Heart left ventricle (tissue), 16 donors: ENCODE data around the gene MCU. TPM values are rescaled to one million over a fixed set of nuclear protein-coding genes. Genes with fewer than 3 reads are reported as not detected.
A peak's percentile ranks its signal among the peaks of the same experiment; 100 is the strongest.

Source experiments
- ATAC-seq, 4 donors: fragments of 200-7000 bp; cut with Tn5 transposase; one replicate each; pipeline ENCODE4 v1.9.1; 2020 to 2022; ENCODE audit warnings: moderate library complexity in 4 of 4, mild to moderate bottlenecking in 3 of 4, moderate number of reproducible peaks in 1 of 4
- DNase-seq, 5 donors: peaks; one replicate each; pipeline ENCODE4 v3.0.0-alpha.2; 2020
- H3K27ac ChIP-seq, 12 donors: fragments of 200-600 bp; sonication (generic) in 4 of 12; one replicate each; pipeline versions ENCODE4 v1.5.0 to v1.8.0; 2016 to 2022; ENCODE audit warnings: mild to moderate bottlenecking in 2 of 12
- H3K27me3 ChIP-seq, 9 donors: fragments of 200-600 bp; sonication (generic) in 2 of 9; one replicate each; pipeline versions ENCODE4 v1.5.1 to v1.8.0; 2016 to 2022; ENCODE audit warnings: mild to moderate bottlenecking in 3 of 9
- H3K36me3 ChIP-seq, 9 donors: fragments of 200-600 bp; sonication (generic) in 2 of 9; one replicate each; pipeline versions ENCODE4 v1.5.0 to v1.8.0; 2018 to 2022; ENCODE audit warnings: mild to moderate bottlenecking in 2 of 9
- H3K4me1 ChIP-seq, 12 donors: fragments of 200-600 bp; sonication (generic) in 4 of 12; one replicate each; pipeline versions ENCODE4 v1.5.0 to v1.8.0; 2016 to 2022; ENCODE audit warnings: mild to moderate bottlenecking in 3 of 12
- H3K4me3 ChIP-seq, 12 donors: fragments of 200-600 bp; sonication (generic) in 4 of 12; one replicate each; pipeline versions ENCODE4 v1.5.0 to v1.8.0; 2017 to 2022; ENCODE audit warnings: mild to moderate bottlenecking in 9 of 12, moderate library complexity in 4 of 12
- H3K9me3 ChIP-seq, 12 donors: fragments of 200-600 bp; sonication (generic) in 4 of 12; one replicate each; pipeline versions ENCODE4 v1.5.0 to v1.8.0; 2016 to 2022; ENCODE audit warnings: mild to moderate bottlenecking in 1 of 12
- POLR2A ChIP-seq, 2 donors: fragments of 450-650 bp; IDR thresholded peaks; one replicate each; pipeline ENCODE4 v1.6.1; 2017; ENCODE audit warnings: antibody characterized with exemption in 2 of 2, mild to moderate bottlenecking in 2 of 2, moderate library complexity in 2 of 2
- WGBS, 4 donors: extraction: QIAGEN DNeasy Blood & Tissue Kit in 2 of 4; methylation state at CpG; one replicate each; pipeline versions ENCODE4 v1.1.5 to v1.1.7; 2013 to 2018; 5-methylcytosine and 5-hydroxymethylcytosine counted together
- intact Hi-C, 10 donors: fragments of 100-400 bp; cut with DNase I; formaldehyde crosslinking; loops; one replicate each; pipeline versions ENCODE4 v1.11.1 to v1.14.2; 2022
- polyA plus RNA-seq, 2 donors: library from polyadenylated mRNA; stranded (reverse); fragments of 200-250 nt; gene quantifications; one replicate each; pipeline ENCODE4 v1.2.3, GENCODE V29; 2013
- total RNA-seq, 9 donors: library from RNA; depleted of rRNA in 2 of 9; stranded (reverse); fragments of >200 nt in 2 of 9; fragmentation: NEBNext Ultra II Directional in 3 of 9; extraction: Animal tissue kit (Norgen Biotek cat#: 25700) in 3 of 9; gene quantifications; one replicate each; pipeline versions ENCODE4 v1.1.0 to v1.2.4, GENCODE V29; 2016 to 2023
- TF ChIP-seq, protein P1 (sequence below), 12 donors: fragments of 200-600 bp; sonication (generic) in 4 of 12; IDR thresholded peaks; one replicate each; pipeline versions ENCODE4 v1.5.0 to v1.8.0; 2018 to 2022; ENCODE audit warnings: antibody characterized with exemption in 12 of 12, mild to moderate bottlenecking in 5 of 12
- donor health status: ischemic (EF 13 %, LVEDD 7.1; RV severe dilation, severe dysfunction).
- donor health status: healthy with polysubstance abuse.
- donor health status: DM: no; HTN: yes; CAD: no.
- donor health status: DM: no; HTN: no; CAD: no.
- donor health status: ischemic (EF 25% LVEDD 6.9; RV normal size, moderate dysfunction).
- donor health status: ischemic (EF 25% LVEDD 5.7; RV mildly dilated, moderate dysfunction).
- donor health status: healthy.
- donor health status: DM: yes; HTN: yes; CAD: no.
- donor health status: ischemic (EF 35%, LVEDD 5.7; RV mildly dilated, moderate dysfunction).
- donor health status: nonischemic (EF 11% LVEDD 7.7; RV severe dilation, severe dysfunction).
- donor health status: DM: yes; HTN: yes; CAD: no.
- donor health status: PGD.
- donor health status: ischemic (EF 29% LVEDD 5.4; RV normal size, mild dysfunction).
- donor health status: nonischemic (EF 23%, LVEDD 6.1; RV moderate dilation, normal function).

The MCU gene
- total and polyA plus RNA-seq, 11 donors = 11.4 to 16.9 (median 13.6) TPM

GRCh38 chr10:72692744-72692993 lies 726 bp downstream of the MCU start:
- peak in 1 of 4 donors; percentile 17 for ATAC-seq
- WGBS, 4 donors = 0% methylated on average over 9 to 11 of the region's 11 CpGs
- H3K4me1 ChIP-seq = peaks cover 0 to 33% (median 21%) of the 10 kb centered on the region in 12 donors

GRCh38 chr10:72692994-72693781 lies 1.2 kb downstream of the MCU start:
- intact Hi-C loops = loop anchor here (1.0 to 10.0 kb wide), 9 partner anchors 66 to 331 kb away; partner anchors contain the start of gene MICU1 (in 3 of the 10)
- peak overlapping the region in 11 of 12 donors; percentile 87 to 96 (median 93) for H3K27ac ChIP-seq
- no peak for DNase-seq
- no peaks in the 10 kb centered on the region for H3K9me3 ChIP-seq
- 8 to 13% (median 11%) methylated on average over 8 of the region's 8 CpGs for WGBS, 4 donors
- no peaks in the 10 kb centered on the region for H3K36me3 ChIP-seq
- no peak for ATAC-seq
- no peaks in the 10 kb centered on the region for H3K27me3 ChIP-seq
- TF ChIP-seq, protein P1, sequence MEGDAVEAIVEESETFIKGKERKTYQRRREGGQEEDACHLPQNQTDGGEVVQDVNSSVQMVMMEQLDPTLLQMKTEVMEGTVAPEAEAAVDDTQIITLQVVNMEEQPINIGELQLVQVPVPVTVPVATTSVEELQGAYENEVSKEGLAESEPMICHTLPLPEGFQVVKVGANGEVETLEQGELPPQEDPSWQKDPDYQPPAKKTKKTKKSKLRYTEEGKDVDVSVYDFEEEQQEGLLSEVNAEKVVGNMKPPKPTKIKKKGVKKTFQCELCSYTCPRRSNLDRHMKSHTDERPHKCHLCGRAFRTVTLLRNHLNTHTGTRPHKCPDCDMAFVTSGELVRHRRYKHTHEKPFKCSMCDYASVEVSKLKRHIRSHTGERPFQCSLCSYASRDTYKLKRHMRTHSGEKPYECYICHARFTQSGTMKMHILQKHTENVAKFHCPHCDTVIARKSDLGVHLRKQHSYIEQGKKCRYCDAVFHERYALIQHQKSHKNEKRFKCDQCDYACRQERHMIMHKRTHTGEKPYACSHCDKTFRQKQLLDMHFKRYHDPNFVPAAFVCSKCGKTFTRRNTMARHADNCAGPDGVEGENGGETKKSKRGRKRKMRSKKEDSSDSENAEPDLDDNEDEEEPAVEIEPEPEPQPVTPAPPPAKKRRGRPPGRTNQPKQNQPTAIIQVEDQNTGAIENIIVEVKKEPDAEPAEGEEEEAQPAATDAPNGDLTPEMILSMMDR (IDR thresholded peaks at IDR 0.05) = no peak
- no peak for TF ChIP-seq POLR2A (IDR thresholded peaks at IDR 0.05)
- peaks cover 0 to 33% (median 21%) of the 10 kb centered on the region in 12 donors for H3K4me1 ChIP-seq
- H3K4me3 ChIP-seq = peak overlapping the region; percentile 71 to 97 (median 85)

More at GRCh38 chr10:72692744-72692993, 726 bp downstream of the MCU start:
- DNase-seq = no peak
- Histone ChIP-seq H3K36me3 (no peaks in the 10 kb centered on the region), H3K4me3 (peak overlapping the region; percentile 71 to 97 (median 85)), H3K27ac (peak overlapping the region; percentile 83 to 96 (median 93)), H3K27me3 (no peaks in the 10 kb centered on the region), H3K9me3 (no peaks in the 10 kb centered on the region)
- no peak for TF ChIP-seq POLR2A (IDR thresholded peaks at IDR 0.05)
- TF ChIP-seq, protein P1 (IDR thresholded peaks at IDR 0.05) = no peak
- intact Hi-C loops = loop anchor here (1.0 to 10.0 kb wide), 9 partner anchors 65 to 330 kb away; partner anchors contain the start of gene MICU1 (in 3 of the 10)

GRCh38 chr10:72694476-72695369 lies 2.8 kb downstream of the MCU start:
- peak in 2 of 5 donors; percentile 16 to 26 for DNase-seq
- Histone ChIP-seq H3K27me3 (no peaks in the 10 kb centered on the region), H3K9me3 (no peaks in the 10 kb centered on the region), H3K4me1 (peaks cover 0 to 33% (median 21%) of the 10 kb centered on the region in 12 donors), H3K4me3 (peak overlapping the region in 3 of 12 donors; percentile 5 to 93 (median 30)), H3K36me3 (no peaks in the 10 kb centered on the region), H3K27ac (peak overlapping the region in 1 of 12 donors; percentile 1)
- 27 to 40% (median 35%) methylated on average over 6 of the region's 6 CpGs for WGBS, 4 donors
- TF ChIP-seq, protein P1 (IDR thresholded peaks at IDR 0.05) = peak in 10 of 12 donors; percentile 42 to 68 (median 57)
- no peak for TF ChIP-seq POLR2A (IDR thresholded peaks at IDR 0.05)
- intact Hi-C loops = loop anchor here (2.0 to 10.0 kb wide), 8 partner anchors 67 to 332 kb away; partner anchors contain the start of gene MICU1 (in 3 of the 10)
- peak in 3 of 4 donors; percentile 31 to 47 (median 33) for ATAC-seq
